Stimulated activated CD8-positive, alpha-beta memory T cell treated with anti-CD3 and anti-CD28 coated beads, Interleukin-15, amount 100 ng/mL, for 48 hours (primary cell): Measurements from ENCODE around the gene FIZ1.

Experiments
- DNase-seq, 2 donors: peaks; one replicate each; pipeline ENCODE4 v3.0.0-alpha.2; 2020; ENCODE audit warnings: low read depth in 2 of 2

Gene FIZ1

DNA sequence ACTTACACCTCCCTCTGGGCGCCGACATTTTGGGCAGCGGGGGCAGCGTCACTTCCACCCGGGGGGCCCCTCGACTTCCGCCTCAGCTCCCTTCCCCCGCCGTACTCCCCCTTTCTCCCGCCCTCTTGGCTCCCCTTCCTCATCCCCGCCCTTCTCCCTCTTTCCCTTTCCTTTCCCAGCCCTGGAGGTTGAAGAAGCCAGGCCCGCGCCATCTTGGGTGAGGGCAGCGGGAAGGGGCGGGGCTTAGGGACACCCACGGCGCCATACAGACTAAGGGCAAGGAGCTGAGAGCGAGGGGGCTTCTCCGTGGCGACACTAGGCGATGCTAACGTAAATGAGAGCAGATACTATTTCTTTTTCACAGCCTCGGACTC, at the start of gene FIZ1:
Gene FIZ1, minus strand, starts transcription at position 50 of the 374 bp plus-strand sequence. CDS start 1,652 bp downstream, outside the sequence.
- DNase-seq: peak; percentile 92 to 94

DNA sequence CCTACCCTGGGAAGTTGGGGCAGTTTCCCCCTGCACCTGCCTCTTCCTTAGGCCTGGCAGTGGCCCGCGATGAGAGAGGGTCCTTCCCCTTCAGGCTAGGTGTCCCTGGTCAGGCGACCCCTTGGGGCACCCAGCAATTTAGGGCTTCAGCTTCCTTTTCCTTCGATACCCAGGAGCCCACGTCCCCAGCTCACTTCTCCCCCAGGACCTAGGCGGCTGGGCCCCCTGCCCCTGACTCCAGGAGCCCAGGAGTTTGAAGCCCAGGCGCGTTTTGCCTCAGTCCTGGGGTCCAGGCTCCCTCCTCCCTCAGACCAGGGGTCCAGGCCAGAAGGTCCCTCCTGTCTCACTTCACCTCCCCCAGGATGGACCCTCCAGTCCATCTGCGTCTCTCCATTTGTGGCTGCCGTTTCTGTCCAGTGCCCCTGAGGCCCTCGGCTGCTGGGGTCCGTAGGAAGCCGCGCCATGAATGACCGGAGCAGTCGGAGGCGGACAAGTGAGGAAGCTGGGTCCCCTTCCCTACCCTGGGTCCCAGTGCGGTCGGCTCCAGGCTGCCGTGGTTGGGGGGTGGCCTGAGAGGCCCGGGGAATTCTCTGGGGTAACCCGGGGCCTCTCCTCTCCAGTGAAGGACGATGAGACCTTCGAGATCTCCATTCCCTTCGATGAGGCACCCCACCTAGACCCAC, 49.4 kb upstream of the FIZ1 start:
- no peak for DNase-seq

DNA sequence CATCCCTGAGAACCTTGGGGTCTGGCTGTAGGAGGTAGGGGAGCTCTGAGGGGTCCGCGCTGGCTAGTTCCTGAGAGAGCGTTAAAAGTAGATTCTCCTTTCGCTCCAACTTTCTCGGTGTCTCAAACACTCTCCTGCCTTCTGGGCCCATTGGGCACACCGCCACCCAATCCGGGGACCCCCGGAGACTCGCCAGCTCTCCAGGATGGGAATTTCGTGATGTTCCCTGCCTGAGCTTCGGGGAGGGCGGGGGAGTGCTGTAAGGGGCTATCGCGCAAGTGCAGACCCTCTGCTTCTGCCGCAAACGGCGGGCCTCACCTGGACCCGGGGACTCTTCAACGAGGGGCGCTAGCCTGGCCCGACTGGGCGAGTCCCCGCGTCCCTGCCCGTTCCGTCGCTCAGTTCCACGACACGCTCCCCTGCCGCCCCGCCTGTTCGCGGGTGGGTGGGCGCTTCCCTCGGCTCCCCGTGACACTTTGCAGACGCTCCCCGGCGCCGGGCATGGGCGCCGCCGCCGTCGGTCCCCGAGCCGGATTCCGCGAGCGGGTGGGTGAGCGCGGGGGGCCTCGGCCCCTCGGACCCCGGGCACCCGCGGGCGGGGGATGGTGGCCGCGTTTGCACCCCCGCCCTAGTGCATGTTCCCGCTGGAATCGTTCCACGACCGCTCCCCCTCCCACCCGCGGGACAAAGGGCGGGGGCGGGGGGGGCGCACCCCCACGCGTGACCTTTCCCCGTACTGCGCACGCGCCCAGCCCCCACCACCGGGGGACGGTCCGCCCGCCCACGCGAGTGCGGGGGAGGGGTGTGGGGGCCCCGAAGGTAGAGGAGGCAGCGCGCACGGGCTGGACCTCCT, 48.6 kb upstream of the FIZ1 start, which contains the start of gene CCDC106:
Gene CCDC106, plus strand, starts transcription at position 481 of the 853 bp plus-strand sequence. CDS start 835 bp downstream, outside the sequence.
- DNase-seq: peak in 1 of 2 donors; percentile 28

- DNase-seq: no peak
These were observed 47.8 kb upstream of the FIZ1 start for GRCh38 chr19:55646889-55647731.

DNA sequence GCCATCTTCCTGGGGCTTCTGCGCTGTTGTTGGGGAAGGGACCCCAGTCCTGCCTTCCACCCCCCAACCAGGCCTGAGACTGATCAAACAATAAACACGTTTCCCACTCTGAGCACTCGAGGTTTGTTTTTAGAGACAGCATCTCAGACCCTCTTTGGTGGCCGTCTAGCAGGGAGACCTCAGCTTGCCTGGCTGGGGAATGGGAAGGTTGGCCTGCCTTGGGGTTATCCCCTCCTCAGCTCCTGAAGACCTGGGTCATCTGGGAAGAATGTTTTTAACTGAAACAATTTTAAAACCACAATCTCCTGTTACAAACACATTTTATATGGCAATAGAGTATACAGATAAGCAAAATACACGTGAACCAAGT, 46.2 kb upstream of the FIZ1 start:
- no peak for DNase-seq

GRCh38 chr19:55644842-55645511, 45.7 kb upstream of the FIZ1 start:
- DNase-seq: no peak

- DNase-seq: no peak
These were observed 45.0 kb upstream of the FIZ1 start for GRCh38 chr19:55644191-55644833.

GRCh38 chr19:55643887-55644176, 44.5 kb upstream of the FIZ1 start:
- no peak for DNase-seq

GRCh38 chr19:55643003-55643886, 43.9 kb upstream of the FIZ1 start, which contains the start of gene ZNF581:
TSS of gene ZNF581 (plus strand) at chr19:55643649. CDS start at chr19:55644572, 923 bp downstream.
- peak in 1 of 2 donors; percentile 75 for DNase-seq

GRCh38 chr19:55642153-55643002, 43.1 kb upstream of the FIZ1 start:
- peak in 1 of 2 donors; percentile 15 for DNase-seq

- DNase-seq: no peak
These were observed 42.3 kb upstream of the FIZ1 start for GRCh38 chr19:55641426-55642152.

DNA sequence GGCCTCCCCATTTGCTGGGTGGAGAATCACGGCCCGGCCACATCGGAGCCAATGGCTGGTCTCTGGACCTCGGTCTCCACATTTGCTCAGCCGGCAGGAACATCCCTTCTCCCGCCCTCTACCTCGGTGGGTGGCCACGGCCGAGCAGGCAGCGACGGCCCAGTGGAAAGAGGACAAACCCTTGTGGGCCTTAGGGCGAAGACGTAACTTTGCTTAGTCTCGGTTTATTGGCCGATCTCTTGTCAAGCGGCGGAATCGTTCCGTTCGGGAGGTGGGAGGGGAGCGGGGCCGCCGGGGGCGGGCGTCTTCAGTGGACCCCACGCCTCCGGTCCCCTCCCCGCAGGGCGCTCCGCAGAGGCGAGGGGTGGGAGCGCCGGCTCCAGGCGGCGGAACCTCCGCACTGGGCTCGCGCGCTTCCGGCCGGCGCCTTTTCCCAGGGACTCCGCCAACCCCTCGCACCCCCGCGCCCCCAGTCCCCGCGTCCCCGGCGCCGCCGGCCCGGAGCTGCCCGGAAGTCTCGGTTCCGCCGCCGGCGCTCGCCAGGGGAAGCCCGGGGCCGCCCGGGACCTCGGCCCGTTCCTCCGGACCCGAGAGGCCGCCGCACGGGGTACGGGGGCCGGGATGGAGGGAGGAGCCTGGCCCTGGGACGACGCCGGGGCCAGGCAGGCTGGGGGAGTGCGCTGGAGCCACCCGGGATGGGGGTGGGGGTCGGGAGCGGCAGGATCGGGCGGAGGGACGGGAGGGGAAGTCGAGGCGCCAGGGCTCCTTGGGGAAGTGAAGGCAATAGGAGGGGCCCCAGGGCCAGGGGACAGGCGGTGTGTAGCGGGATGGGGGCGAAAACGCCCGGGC, 41.5 kb upstream of the FIZ1 start, which contains the start of gene ZNF580:
Gene ZNF580, plus strand, starts transcription at position 426 of the 849 bp plus-strand sequence. CDS start 1,507 bp downstream, outside the sequence.
- DNase-seq: peak in 1 of 2 donors; percentile 59

- peak in 1 of 2 donors; percentile 70 for DNase-seq
These were observed 40.8 kb upstream of the FIZ1 start for GRCh38 chr19:55640043-55640576.

GRCh38 chr19:55638864-55639359, 39.6 kb upstream of the FIZ1 start:
- peak in 1 of 2 donors; percentile 59 for DNase-seq

DNA sequence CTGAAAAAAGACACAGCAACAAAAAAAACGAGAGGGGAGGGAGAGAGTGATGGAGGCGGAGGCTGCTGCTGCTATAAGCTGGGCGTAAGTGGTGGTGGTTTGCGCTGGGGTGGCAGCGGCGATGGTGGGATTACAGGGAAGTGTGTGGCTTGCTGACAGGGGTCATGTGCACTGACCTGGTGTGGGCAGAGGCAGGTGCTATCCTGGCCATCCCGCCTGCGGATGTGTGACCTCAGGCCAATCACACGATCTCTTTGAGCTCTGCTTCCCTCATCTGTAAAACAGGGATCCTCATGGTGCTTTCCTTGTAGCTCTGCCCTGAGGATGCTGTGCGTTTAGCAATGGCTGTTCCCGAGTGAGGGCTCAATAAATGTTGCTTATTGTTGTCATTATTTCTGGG, 38.2 kb upstream of the FIZ1 start:
- DNase-seq: no peak

DNA sequence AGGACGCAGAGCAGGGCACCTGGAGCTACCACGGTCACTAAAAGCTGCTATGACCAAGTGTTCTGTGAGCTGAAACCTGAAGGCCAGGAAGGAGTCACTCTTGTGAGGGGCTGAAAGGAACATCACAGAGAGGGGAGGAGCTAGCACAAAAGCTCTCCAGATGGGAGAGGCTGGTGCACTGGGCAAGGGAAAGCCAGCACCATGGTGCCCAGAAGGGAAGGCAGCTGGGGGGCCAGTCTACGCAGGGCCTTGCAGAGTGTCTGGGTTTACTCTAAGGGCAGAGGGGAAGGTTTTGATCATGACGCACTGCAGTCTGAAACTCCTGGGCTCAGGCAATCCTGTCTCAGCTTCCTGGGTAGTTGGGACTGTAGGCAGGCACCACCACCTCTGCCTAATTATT, 37.4 kb upstream of the FIZ1 start:
- DNase-seq: no peak
